Panc1 (cell line): Measurements from ENCODE around the gene TBCD. TPM values are rescaled to one million over a fixed set of nuclear protein-coding genes. Genes with fewer than 3 reads are reported as not detected.
A peak's percentile ranks its signal among the peaks of the same experiment; 100 is the strongest.

ENCODE experiments used
- ATAC-seq: fragments of 200-7000 bp; cut with Tn5 transposase; 2 replicates; pipeline ENCODE4 v1.9.1; 2020; ENCODE audit warnings: mild to moderate bottlenecking, moderate library complexity
- BruUV-seq: library from RNA; stranded (reverse); fragments of 400-500 nt; replicated peaks from 2 replicates; lab custom pipeline; 2021; lab: Mats Ljungman, UMichigan
- CTCF ChIA-PET: fragments of 300-600 bp; sonication (Branson Sonifier 250); formaldehyde crosslinking; loops from one replicate; lab custom pipeline; 2022; ENCODE audit warnings: antibody characterized with exemption; lab: Charles Lee
- POLR2A ChIA-PET: fragments of 300-600 bp; sonication (Branson Sonifier 250); formaldehyde crosslinking; loops from one replicate; lab custom pipeline; 2022; ENCODE audit warnings: antibody characterized with exemption; lab: Charles Lee
- DNase-seq: peaks from one replicate; pipeline ENCODE4 v3.0.0-alpha.2; 2010; ENCODE audit warnings: low read depth, low spot score
- H3K27ac ChIP-seq: 2 replicates; pipeline ENCODE4 v1.5.1; 2011; ENCODE audit warnings: mild to moderate bottlenecking, low read length, inconsistent platforms
- H3K27me3 ChIP-seq: fragments of 200-500 bp; sonication (Bioruptor generic); 2 replicates; pipeline ENCODE4 v1.6.0; 2014; ENCODE audit warnings: low read length, inconsistent platforms; ENCODE audit not compliant: control insufficient read depth, insufficient read depth
- H3K36me3 ChIP-seq: fragments of 200-500 bp; sonication (Bioruptor generic); 2 replicates; pipeline ENCODE4 v1.5.1; 2014; ENCODE audit warnings: inconsistent platforms, mild to moderate bottlenecking, low read length, moderate library complexity; ENCODE audit not compliant: control insufficient read depth, insufficient read depth
- H3K4me1 ChIP-seq: 2 replicates; pipeline ENCODE4 v1.5.1; 2011; ENCODE audit warnings: inconsistent platforms, mild to moderate bottlenecking, low read length, moderate library complexity; ENCODE audit not compliant: control insufficient read depth, insufficient read depth
- H3K4me3 ChIP-seq, 2 experiments: 2 replicates each; pipeline ENCODE4 v1.5.1; 2011 to 2012; ENCODE audit warnings: low read depth in 2 of 2, low read length in 2 of 2, mild to moderate bottlenecking in 2 of 2, inconsistent platforms in 1 of 2, moderate library complexity in 1 of 2
- H3K9me3 ChIP-seq: fragments of 200-500 bp; sonication (Bioruptor generic); 2 replicates; pipeline ENCODE4 v1.5.1; 2014; ENCODE audit warnings: low read depth, mild to moderate bottlenecking, inconsistent platforms, low read length, moderate library complexity; ENCODE audit not compliant: control insufficient read depth, insufficient read depth
- POLR2AphosphoS5 ChIP-seq: IDR thresholded peaks from 2 replicates; pipeline ENCODE4 v1.6.1; 2012; ENCODE audit warnings: mild to moderate bottlenecking, low read depth, low read length, moderate library complexity
- REST ChIP-seq, 2 experiments: IDR thresholded peaks; 2 replicates each; pipeline ENCODE4 v1.6.1; 2011 to 2012; ENCODE audit warnings: low read depth in 2 of 2, control low read depth in 1 of 2, low read length in 1 of 2, mild to moderate bottlenecking in 1 of 2, moderate library complexity in 1 of 2; ENCODE audit not compliant: insufficient read depth in 1 of 2
- SIN3A ChIP-seq: IDR thresholded peaks from 2 replicates; pipeline ENCODE4 v1.6.1; 2012; ENCODE audit warnings: low read depth, mild to moderate bottlenecking, low read length, moderate library complexity, borderline replicate concordance; ENCODE audit not compliant: insufficient read depth
- TCF7L2 ChIP-seq: IDR thresholded peaks from 2 replicates; pipeline ENCODE4 v1.6.1; 2011; ENCODE audit warnings: mild to moderate bottlenecking, low read depth, low read length, inconsistent platforms
- in situ Hi-C: cut with HindIII; loops from 2 replicates; pipeline ENCODE4 v1.10.0; 2016; ENCODE audit warnings: low sequenced_read_pairs, low pct_unique_long_range_greater_than_20kb
- intact Hi-C: fragments of 100-400 bp; cut with micrococcal nuclease; formaldehyde crosslinking; loops from one replicate; pipeline ENCODE4 v1.10.0; 2022; ENCODE audit not compliant: unreplicated experiment
- total RNA-seq: library from RNA; stranded (reverse); gene quantifications from one replicate; pipeline ENCODE4 v1.2.1, GENCODE V29; 2021; ENCODE audit not compliant: unreplicated experiment
- TF ChIP-seq, protein P1 (sequence below): fragments of 450-650 bp; IDR thresholded peaks from 2 replicates; pipeline ENCODE4 v1.5.1; 2017; ENCODE audit warnings: mild to moderate bottlenecking

TBCD gene
- total RNA-seq, 1 experiment from 2014 or later = 186 TPM

DNA sequence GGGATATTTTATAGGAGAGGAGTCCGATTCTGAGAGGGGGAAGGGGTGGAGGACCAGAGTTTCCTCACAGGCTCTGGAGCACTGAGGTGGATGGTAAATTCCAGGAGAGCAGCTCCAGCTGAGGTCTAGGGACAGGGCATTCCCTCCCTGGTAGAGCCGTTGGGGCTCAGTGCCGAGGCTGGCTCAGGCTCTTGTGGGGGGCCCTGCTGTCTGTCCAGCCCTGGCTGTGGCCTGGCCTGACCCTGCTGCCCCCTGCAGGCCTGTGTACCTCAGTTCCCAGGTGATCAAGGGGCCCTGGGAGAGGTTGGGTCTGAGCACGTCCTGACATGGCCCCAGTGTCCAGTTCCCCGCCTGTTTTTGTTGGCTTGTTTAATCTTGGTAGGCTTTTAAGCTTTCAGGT is 71.1 kb downstream of the TBCD start:
- no peaks in the 10 kb centered on the region for H3K27me3 ChIP-seq
- ChIA-PET POLR2A (no interaction called here), CTCF (no interaction called here)
- in situ Hi-C loops (no loop called here), intact Hi-C loops (no loop called here)
- DNase-seq (no peak), ATAC-seq (peak; percentile 85)
- no peaks in the 10 kb centered on the region for H3K4me1 ChIP-seq
- H3K4me3 ChIP-seq = no peak overlapping the region
- no peaks in the 10 kb centered on the region for H3K36me3 ChIP-seq
- peaks cover 11% of the 10 kb centered on the region; the same call in 1 of the 2 replicates for H3K9me3 ChIP-seq
- no peak overlapping the region for H3K27ac ChIP-seq
- BruUV-seq = no TSS peak
- no peak for TF ChIP-seq POLR2AphosphoS5
- TF ChIP-seq REST (IDR thresholded peaks at IDR 0.05; ENCODE audit: insufficient read depth in 1 of 2, low read depth in 2 of 2, low read length in 1 of 2) = no peak
- TF ChIP-seq TCF7L2 = no peak
- TF ChIP-seq, protein P1, sequence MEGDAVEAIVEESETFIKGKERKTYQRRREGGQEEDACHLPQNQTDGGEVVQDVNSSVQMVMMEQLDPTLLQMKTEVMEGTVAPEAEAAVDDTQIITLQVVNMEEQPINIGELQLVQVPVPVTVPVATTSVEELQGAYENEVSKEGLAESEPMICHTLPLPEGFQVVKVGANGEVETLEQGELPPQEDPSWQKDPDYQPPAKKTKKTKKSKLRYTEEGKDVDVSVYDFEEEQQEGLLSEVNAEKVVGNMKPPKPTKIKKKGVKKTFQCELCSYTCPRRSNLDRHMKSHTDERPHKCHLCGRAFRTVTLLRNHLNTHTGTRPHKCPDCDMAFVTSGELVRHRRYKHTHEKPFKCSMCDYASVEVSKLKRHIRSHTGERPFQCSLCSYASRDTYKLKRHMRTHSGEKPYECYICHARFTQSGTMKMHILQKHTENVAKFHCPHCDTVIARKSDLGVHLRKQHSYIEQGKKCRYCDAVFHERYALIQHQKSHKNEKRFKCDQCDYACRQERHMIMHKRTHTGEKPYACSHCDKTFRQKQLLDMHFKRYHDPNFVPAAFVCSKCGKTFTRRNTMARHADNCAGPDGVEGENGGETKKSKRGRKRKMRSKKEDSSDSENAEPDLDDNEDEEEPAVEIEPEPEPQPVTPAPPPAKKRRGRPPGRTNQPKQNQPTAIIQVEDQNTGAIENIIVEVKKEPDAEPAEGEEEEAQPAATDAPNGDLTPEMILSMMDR = no peak
- no peak for TF ChIP-seq SIN3A

DNA sequence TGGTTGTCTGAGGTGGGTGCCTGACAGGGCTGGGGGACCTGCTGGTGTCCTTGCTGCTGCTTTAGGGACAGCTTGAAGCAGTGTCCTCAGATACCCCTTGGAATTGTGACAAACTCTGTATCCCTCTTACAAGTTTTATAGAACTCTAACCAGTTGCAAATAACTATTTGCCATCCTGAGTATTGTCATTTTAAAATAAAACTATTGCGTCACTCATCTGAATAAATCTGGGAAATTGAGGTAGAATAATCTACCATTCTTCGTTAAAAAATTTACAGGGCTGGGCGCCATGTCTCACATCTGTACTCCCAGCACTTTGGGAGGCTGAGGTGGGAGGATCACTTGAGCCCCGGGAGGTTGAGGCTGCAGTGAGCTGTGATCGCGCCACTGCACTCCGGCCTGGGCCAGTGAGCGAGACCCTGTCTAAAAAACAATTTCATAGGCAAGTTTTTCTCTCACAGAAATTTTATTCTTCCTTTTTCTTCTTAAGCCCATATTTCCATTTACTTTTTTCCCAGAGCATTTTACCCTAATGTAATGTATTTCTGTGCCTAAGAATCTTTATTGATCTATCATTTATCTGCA is 73.8 kb downstream of the TBCD start:
- DNase-seq (no peak), ATAC-seq (no peak)
- intact Hi-C loops (no loop called here), in situ Hi-C loops (no loop called here)
- no peak overlapping the region for H3K27ac ChIP-seq
- H3K4me3 ChIP-seq = no peak overlapping the region
- no peaks in the 10 kb centered on the region for H3K27me3 ChIP-seq
- CTCF ChIA-PET = no interaction called here
- POLR2A ChIA-PET = no interaction called here
- no peaks in the 10 kb centered on the region for H3K36me3 ChIP-seq
- H3K4me1 ChIP-seq = no peaks in the 10 kb centered on the region
- no peak for TF ChIP-seq REST (IDR thresholded peaks at IDR 0.05; ENCODE audit: insufficient read depth in 1 of 2, low read depth in 2 of 2, low read length in 1 of 2)
- TF ChIP-seq TCF7L2 = no peak
- TF ChIP-seq, protein P1 = no peak
- TF ChIP-seq SIN3A = no peak
- TF ChIP-seq POLR2AphosphoS5 = no peak
- BruUV-seq = no TSS peak
- H3K9me3 ChIP-seq = no peaks in the 10 kb centered on the region
